Measurements from ENCODE around the gene C9orf50.
"Not testable (repeated sequence)": the region's sequence is repeated elsewhere in the genome, so short reads cannot be mapped to it uniquely, and the experiment has no call there.

C9orf50 gene

DNA sequence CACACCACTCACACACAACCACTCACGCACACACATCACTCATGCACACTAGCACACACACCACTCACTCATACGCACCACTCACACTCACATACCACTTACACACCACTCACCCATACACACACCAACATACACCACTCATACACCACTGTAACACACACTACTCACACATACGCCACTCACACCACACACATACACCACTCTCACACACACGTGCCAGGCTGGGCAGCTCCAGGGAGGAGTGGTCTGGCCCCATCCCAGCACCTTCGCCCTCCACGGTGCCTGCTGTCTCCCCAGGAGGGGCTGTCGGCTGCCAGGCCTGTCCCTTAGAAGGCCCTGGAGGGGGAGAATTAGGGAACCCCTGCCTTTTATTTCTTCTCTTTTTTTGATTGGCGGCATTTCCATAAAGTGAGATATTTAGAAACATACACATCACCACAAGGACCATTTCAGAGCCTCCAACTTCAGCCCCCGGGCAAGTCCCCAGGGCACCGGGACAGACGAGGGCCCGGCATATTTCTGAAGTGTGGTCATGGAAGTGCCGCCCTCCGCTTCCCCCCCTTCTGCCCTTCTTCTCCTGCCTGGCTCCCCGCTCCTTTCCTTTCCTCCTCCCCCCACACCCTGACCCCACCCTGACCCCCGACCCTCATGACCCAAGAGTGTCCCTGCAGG is 27.3 kb upstream of the C9orf50 start:
- no peak for DNase-seq

DNA sequence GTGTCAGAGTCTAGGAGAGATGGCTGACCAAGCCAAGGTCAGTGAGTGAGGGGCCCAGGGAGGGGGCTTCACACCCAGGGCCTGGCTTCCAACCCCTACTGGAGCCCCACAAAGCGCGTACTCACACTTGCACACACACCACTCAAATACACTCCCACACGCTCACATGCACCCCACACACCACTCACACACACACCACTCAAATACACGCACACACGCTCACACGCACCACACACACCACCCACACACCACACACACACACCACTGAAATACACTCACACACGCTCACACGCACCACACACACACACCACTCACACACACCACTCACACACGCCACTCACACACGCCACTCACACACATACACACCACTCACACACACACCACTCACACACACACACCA is 26.7 kb upstream of the C9orf50 start:
- DNase-seq: no peak

GRCh38 chr9:129646654-129647053 is 25.8 kb upstream of the C9orf50 start:
- DNase-seq: no peak

DNA sequence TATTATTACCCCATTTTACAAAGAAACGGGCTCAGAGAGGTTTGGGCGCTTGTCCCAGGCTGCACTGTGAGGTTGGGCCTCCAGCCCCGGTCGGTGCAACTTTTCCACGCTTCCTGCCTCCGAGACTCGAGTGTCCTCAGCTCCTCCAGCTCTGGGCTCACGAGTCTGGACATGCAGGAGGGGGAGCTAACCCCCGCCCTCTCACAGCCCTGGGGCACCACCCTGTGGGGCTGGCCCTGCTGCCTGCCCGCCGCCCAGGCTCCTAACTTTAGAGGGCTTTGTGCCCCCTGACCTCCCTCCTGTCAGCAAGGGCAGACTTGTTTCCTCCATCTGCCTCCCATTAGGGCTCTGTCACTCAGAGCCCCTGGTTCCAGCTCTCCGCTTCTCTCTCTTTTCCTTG is 25.4 kb upstream of the C9orf50 start:
- no peak for DNase-seq

- no peak for DNase-seq
Measured at GRCh38 chr9:129644902-129645301, 24.0 kb upstream of the C9orf50 start.

DNA sequence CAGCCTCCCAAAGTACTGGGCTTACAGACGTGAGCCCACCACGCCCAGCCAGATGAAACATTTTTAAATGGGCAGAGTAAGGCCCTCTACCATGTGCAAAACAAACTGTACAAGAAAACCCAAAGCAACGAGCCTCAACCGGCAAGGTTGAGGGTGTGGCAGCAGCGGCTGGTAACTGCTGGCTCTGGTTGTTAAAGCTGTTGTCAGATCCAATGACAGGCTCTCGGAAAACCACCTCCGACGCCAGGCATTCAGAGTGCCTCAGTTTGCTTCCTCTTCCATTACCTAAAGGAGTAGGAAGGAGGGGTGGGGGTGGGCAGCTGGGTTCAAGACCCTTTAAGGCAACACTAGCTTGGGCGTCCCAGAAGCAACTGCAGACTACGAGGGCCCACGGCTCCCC is 23.5 kb upstream of the C9orf50 start:
- no peak for DNase-seq

DNA sequence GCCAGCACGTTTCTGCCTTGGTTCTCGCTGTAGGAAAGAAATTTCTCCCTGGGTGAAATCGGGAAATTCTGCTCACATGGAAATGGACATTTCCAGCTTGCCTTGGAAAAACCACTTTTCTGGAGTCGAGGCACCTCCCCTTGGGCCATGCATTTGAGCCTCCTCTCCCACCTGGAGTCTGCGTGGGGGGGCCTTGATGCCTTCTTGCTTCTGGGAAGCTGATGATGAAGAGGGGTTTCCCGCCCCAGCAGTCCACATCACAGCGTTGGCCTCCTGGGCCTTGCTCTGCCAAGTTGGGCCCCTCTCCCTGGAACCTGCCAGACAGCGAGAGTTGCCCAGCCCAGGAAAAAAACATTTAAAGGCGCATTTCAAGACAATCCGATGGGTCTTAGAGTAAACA is 22.8 kb upstream of the C9orf50 start:
- no peak for DNase-seq

DNA sequence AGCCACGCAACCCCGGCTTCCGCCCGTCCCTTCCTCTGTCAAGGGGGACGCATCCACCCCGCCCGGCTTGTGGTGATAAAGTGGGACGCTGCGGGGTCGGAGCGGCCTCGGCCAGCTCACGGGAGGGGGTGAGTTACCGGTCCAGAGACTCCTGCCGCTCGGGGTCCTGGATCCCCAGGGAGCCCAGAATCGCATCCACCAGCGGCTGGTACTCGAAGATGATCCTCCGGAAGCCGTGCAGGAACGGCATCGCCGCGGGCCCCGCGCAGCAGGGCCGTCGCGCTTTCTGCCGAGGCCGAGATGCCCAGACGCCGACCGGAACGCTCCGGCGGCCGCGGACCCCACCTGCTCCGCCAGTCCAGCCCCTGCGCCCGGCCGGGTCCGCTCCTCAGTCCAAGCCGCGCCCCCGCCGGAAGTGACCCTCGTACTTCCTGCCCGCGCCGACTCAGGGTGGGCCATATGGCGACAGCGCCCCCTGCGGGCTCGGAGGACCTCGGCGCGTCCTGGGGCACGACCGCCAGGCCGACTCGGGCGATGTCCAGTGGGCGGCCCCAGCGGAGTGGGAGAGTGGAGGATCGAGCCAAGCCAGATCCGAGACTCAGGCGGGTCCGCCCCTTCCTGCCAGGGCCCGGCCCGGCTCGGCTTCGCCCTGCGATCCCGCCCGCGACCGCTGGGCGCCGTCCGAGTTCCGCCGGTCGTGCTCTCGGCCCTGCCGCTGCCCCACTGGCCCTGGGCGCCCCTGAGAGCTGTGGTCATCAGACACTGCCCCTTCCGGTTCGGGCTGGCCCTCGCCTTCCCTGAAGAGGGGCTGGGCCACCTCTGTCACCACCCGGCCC is 21.1 kb upstream of the C9orf50 start, which contains the start of gene ASB6:
Gene ASB6 (minus strand): TSS at position 402 of the 836 bp plus-strand sequence. CDS start 152 bp downstream, at position 250.
- DNase-seq: peak; percentile 86

DNA sequence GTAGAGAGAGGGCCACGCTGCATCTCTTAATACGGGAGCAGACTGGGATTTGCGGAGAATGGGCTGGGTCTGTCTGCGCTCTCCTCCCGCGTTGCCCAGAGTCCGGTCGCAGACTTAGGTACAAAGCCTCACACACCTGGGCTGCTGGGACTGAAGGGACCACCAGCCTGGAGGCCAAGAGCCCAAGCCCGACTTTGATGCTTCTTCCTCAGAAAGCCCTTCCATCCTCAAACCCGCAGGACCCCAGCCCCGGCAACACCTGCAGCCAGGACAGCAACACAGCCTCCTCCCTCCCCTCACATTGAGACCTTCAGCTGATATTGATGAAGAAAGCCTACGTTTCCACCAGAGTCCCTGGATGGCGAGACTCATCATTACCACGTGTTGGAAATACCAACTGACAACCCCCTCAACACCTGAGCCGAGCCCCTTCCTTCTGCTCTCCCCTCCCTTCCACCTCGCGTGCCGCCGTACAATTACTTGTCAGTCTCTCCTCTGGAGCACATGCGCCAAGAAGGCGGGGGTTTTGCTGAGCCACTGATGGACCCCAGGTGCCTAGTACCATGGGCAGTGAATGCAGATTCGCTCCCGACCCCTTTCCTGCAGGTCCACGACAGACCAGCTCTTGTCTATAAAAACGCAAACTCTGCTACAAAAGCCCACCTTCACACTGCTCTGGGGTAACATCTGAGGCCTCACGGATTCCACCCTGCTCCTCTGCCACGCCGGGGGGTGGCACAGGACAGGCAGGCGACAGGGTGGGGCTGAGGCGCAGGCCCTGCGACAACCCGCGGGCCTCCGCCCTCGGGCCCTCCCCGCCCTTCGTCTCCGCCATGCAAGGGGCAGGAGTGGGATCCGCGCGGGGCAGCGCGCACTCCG is 20.2 kb upstream of the C9orf50 start:
- no peak for DNase-seq

- DNase-seq: no peak
Measured at GRCh38 chr9:129640086-129640870, 19.4 kb upstream of the C9orf50 start.

DNA sequence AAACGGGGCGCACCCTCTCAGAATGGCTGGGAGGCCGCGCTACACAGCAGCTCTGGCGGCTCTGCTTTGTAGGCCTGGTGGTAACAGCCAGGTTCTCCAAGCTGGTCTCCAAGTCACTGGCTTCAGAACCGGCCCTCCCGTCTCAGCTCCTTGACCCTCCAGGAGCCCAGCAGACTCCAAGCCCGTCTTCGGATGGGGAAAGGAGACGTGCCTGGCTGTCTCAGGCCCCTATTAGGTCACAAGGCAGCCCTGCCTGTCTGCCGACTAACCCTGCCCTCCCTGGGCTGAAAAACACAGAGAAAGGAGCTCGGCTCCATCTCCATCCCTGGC is 18.8 kb upstream of the C9orf50 start:
- no peak for DNase-seq

GRCh38 chr9:129639034-129639630 is 18.2 kb upstream of the C9orf50 start:
- no peak for DNase-seq

- DNase-seq: no peak
Measured at GRCh38 chr9:129637673-129638439, 17.0 kb upstream of the C9orf50 start.

- DNase-seq: no peak
Measured at GRCh38 chr9:129637102-129637501, 16.2 kb upstream of the C9orf50 start.

GRCh38 chr9:129636343-129636742 is 15.4 kb upstream of the C9orf50 start:
- DNase-seq: not testable (repeated sequence)

GRCh38 chr9:129635099-129636065 is 14.5 kb upstream of the C9orf50 start:
- no peak for DNase-seq

- DNase-seq: no peak
Measured at GRCh38 chr9:129633848-129634247, 12.9 kb upstream of the C9orf50 start.

DNA sequence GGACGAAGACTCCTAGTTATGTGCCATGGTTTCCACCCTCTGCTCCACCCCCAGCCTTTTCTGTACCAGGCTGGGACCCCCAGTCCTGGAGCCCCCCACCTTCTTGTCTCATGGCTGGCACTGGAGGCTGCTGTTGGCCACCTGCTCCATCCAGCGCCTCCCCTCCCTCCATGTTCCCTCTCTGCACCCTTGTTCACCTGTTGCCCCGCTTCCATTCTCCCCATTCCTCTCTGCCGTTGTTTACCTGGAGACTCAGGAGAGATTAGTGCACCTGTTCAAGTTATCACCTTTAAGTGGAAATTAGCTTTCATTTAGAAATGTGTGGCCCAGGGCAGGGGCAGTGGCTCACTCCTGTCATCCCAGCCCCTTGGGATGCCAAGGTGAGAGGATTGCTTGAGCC is 12.3 kb upstream of the C9orf50 start:
- no peak for DNase-seq

GRCh38 chr9:129632460-129632859 is 11.6 kb upstream of the C9orf50 start:
- no peak for DNase-seq

DNA sequence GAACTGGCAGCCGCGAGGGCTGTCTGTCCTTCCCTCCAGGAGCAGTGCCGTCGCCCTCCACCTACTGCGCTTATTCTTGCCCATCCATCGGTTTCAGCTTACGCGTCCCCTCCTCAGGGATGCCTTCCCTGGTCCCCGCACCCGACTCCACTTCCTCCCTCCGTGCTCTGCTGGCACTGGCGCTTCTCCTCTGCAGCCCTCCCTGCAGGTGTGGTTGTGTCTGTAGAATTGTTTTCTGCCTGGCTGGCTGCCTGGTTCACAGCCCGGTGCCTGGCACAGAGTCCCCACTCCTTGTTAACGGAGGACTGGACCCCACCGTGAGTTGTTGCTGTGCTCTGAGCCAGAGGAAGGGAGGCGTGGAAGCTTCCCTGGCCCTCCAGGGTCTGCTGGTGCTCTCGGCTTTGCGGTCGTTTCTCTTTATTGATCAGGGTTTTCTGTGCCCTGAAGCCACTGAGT is 10.8 kb upstream of the C9orf50 start:
- DNase-seq: no peak

All from GOT3 (cell line).